ENCODE results near the gene TUBB4A. TPM values are rescaled to one million over a fixed set of nuclear protein-coding genes. Genes with fewer than 3 reads are reported as not detected.

Gene TUBB4A
- polyA plus RNA-seq, 2 of the 4 experiments (the other 2 are of a cell fraction) = 2.2 to 15.4 TPM

- TF ChIP-seq CTCF (IDR thresholded peaks at IDR 0.05) = no peak
- TF ChIP-seq RCOR1 (IDR thresholded peaks at IDR 0.05; ENCODE audit: low read depth, low read length) = no peak
- no peak for TF ChIP-seq ZFP36 (IDR thresholded peaks at IDR 0.05; ENCODE audit: borderline replicate concordance, partially characterized antibody)
- no peak for TF ChIP-seq PHF8 (IDR thresholded peaks at IDR 0.05; ENCODE audit: borderline replicate concordance, low read depth)
- no peak for TF ChIP-seq HDAC2 (IDR thresholded peaks at IDR 0.05)
- TF ChIP-seq MAX (IDR thresholded peaks at IDR 0.05) = no peak
- TF ChIP-seq HES2 (IDR thresholded peaks at IDR 0.05) = no peak
- no peak for TF ChIP-seq FOSL2 (IDR thresholded peaks at IDR 0.05)
- TF ChIP-seq FOSL2 (CRISPR knock-in tag; IDR thresholded peaks at IDR 0.05) = no peak
- TF ChIP-seq NR3C1 (IDR thresholded peaks at IDR 0.05) = no peak
These were observed 55.7 kb downstream of the TUBB4A start (continued) for GRCh38 chr19:6446452-6446851.

Small RNA genes within 50 kb of the gene (small RNA-seq; reads per million reads assigned to genes)
- gene AC010503.2 = 0 reads per million in 6 experiments

Other genes with a start within 250 kb of the TUBB4A start
- 6.3 and 7.4 TPM in 2 replicates for gene MLLT1, start 222.3 kb downstream of the TUBB4A start, polyA plus RNA-seq (2011; rRNA removed)
- 14.6 to 18.6 TPM (median 17.5 TPM) in 3 replicates for gene MLLT1, start 222.3 kb downstream of the TUBB4A start, polyA plus RNA-seq (2017; fragmentation: RNase III; extraction: RNeasy Plus Mini Kit Qiagen cat#74134 plus additional on column Dnase treatment)
- not detected in 2 replicates for gene ACER1, start 168.7 kb downstream of the TUBB4A start, polyA plus RNA-seq (2011; rRNA removed)
- gene ACER1, start 168.7 kb downstream of the TUBB4A start, polyA plus RNA-seq (2017; fragmentation: RNase III; extraction: RNeasy Plus Mini Kit Qiagen cat#74134 plus additional on column Dnase treatment) = not detected in 3 replicates
- 28.2 and 35.2 TPM in 2 replicates for gene CLPP, start 140.8 kb downstream of the TUBB4A start, polyA plus RNA-seq (2011; rRNA removed)
- gene CLPP, start 140.8 kb downstream of the TUBB4A start, polyA plus RNA-seq (2017; fragmentation: RNase III; extraction: RNeasy Plus Mini Kit Qiagen cat#74134 plus additional on column Dnase treatment) = 45.2 to 51.8 TPM (median 49.9 TPM) in 3 replicates
- 9.9 and 10.2 TPM in 2 replicates for gene ALKBH7, start 129.5 kb downstream of the TUBB4A start, polyA plus RNA-seq (2011; rRNA removed)
- gene ALKBH7, start 129.5 kb downstream of the TUBB4A start, polyA plus RNA-seq (2017; fragmentation: RNase III; extraction: RNeasy Plus Mini Kit Qiagen cat#74134 plus additional on column Dnase treatment) = 14.9 to 18.1 TPM (median 18.1 TPM) in 3 replicates
- 0.34 and 0.62 TPM in 2 replicates for gene PSPN, start 126.4 kb downstream of the TUBB4A start, polyA plus RNA-seq (2011; rRNA removed)
- 0.71 to 0.75 TPM (median 0.71 TPM) in 3 replicates for gene PSPN, start 126.4 kb downstream of the TUBB4A start, polyA plus RNA-seq (2017; fragmentation: RNase III; extraction: RNeasy Plus Mini Kit Qiagen cat#74134 plus additional on column Dnase treatment)
- gene GTF2F1, start 109.1 kb downstream of the TUBB4A start, polyA plus RNA-seq (2011; rRNA removed) = 32.1 and 39.0 TPM in 2 replicates
- 75.0 to 76.8 TPM (median 75.3 TPM) in 3 replicates for gene GTF2F1, start 109.1 kb downstream of the TUBB4A start, polyA plus RNA-seq (2017; fragmentation: RNase III; extraction: RNeasy Plus Mini Kit Qiagen cat#74134 plus additional on column Dnase treatment)
- gene KHSRP, start 77.5 kb downstream of the TUBB4A start, polyA plus RNA-seq (2011; rRNA removed) = 45.6 and 54.3 TPM in 2 replicates
- gene KHSRP, start 77.5 kb downstream of the TUBB4A start, polyA plus RNA-seq (2017; fragmentation: RNase III; extraction: RNeasy Plus Mini Kit Qiagen cat#74134 plus additional on column Dnase treatment) = 177 to 192 TPM (median 183 TPM) in 3 replicates
- 0.09 and 0.17 TPM in 2 replicates for gene SLC25A41, start 68.5 kb downstream of the TUBB4A start, polyA plus RNA-seq (2011; rRNA removed)
- gene SLC25A41, start 68.5 kb downstream of the TUBB4A start, polyA plus RNA-seq (2017; fragmentation: RNase III; extraction: RNeasy Plus Mini Kit Qiagen cat#74134 plus additional on column Dnase treatment) = 0.15 to 0.26 TPM (median 0.22 TPM) in 3 replicates
- gene SLC25A23, start 42.5 kb downstream of the TUBB4A start, polyA plus RNA-seq (2011; rRNA removed) = 3.3 and 7.3 TPM in 2 replicates
- gene SLC25A23, start 42.5 kb downstream of the TUBB4A start, polyA plus RNA-seq (2017; fragmentation: RNase III; extraction: RNeasy Plus Mini Kit Qiagen cat#74134 plus additional on column Dnase treatment) = 15.5 to 18.6 TPM (median 18.2 TPM) in 3 replicates
- 1.9 TPM in 2 replicates for gene CRB3, start 38.0 kb downstream of the TUBB4A start, polyA plus RNA-seq (2011; rRNA removed)
- gene CRB3, start 38.0 kb downstream of the TUBB4A start, polyA plus RNA-seq (2017; fragmentation: RNase III; extraction: RNeasy Plus Mini Kit Qiagen cat#74134 plus additional on column Dnase treatment) = 4.2 to 5.7 TPM (median 4.5 TPM) in 3 replicates
- gene DENND1C, start 20.5 kb downstream of the TUBB4A start, polyA plus RNA-seq (2011; rRNA removed) = 0.26 and 0.30 TPM in 2 replicates
- gene DENND1C, start 20.5 kb downstream of the TUBB4A start, polyA plus RNA-seq (2017; fragmentation: RNase III; extraction: RNeasy Plus Mini Kit Qiagen cat#74134 plus additional on column Dnase treatment) = 0.22 to 0.32 TPM (median 0.28 TPM) in 3 replicates
- 5.4 and 6.3 TPM in 2 replicates for gene TNFSF9, start 28.7 kb upstream of the TUBB4A start, polyA plus RNA-seq (2011; rRNA removed)
- gene TNFSF9, start 28.7 kb upstream of the TUBB4A start, polyA plus RNA-seq (2017; fragmentation: RNase III; extraction: RNeasy Plus Mini Kit Qiagen cat#74134 plus additional on column Dnase treatment) = 11.1 to 16.7 TPM (median 15.9 TPM) in 3 replicates
- gene CD70, start 88.8 kb upstream of the TUBB4A start, polyA plus RNA-seq (2011; rRNA removed) = 7.7 and 10.0 TPM in 2 replicates
- gene CD70, start 88.8 kb upstream of the TUBB4A start, polyA plus RNA-seq (2017; fragmentation: RNase III; extraction: RNeasy Plus Mini Kit Qiagen cat#74134 plus additional on column Dnase treatment) = 25.0 to 43.3 TPM (median 35.7 TPM) in 3 replicates
- 0.12 and 0.25 TPM in 2 replicates for gene TNFSF14, start 167.9 kb upstream of the TUBB4A start, polyA plus RNA-seq (2011; rRNA removed)
- gene TNFSF14, start 167.9 kb upstream of the TUBB4A start, polyA plus RNA-seq (2017; fragmentation: RNase III; extraction: RNeasy Plus Mini Kit Qiagen cat#74134 plus additional on column Dnase treatment) = 0.40 to 0.49 TPM (median 0.46 TPM) in 3 replicates
- gene C3, start 218.3 kb upstream of the TUBB4A start, polyA plus RNA-seq (2011; rRNA removed) = 45.4 and 93.9 TPM in 2 replicates
- 70.9 to 87.8 TPM (median 81.1 TPM) in 3 replicates for gene C3, start 218.3 kb upstream of the TUBB4A start, polyA plus RNA-seq (2017; fragmentation: RNase III; extraction: RNeasy Plus Mini Kit Qiagen cat#74134 plus additional on column Dnase treatment)
- 50.2 and 69.4 TPM in 2 replicates for gene GPR108, start 235.3 kb upstream of the TUBB4A start, polyA plus RNA-seq (2011; rRNA removed)
- 35.4 to 42.1 TPM (median 36.4 TPM) in 3 replicates for gene GPR108, start 235.3 kb upstream of the TUBB4A start, polyA plus RNA-seq (2017; fragmentation: RNase III; extraction: RNeasy Plus Mini Kit Qiagen cat#74134 plus additional on column Dnase treatment)
- gene TRIP10, start 237.4 kb upstream of the TUBB4A start, polyA plus RNA-seq (2011; rRNA removed) = 30.7 and 39.2 TPM in 2 replicates
- 52.8 to 61.0 TPM (median 60.9 TPM) in 3 replicates for gene TRIP10, start 237.4 kb upstream of the TUBB4A start, polyA plus RNA-seq (2017; fragmentation: RNase III; extraction: RNeasy Plus Mini Kit Qiagen cat#74134 plus additional on column Dnase treatment)

Measured in A549 (cell line).